Astrocyte (in vitro differentiated cells and primary cell): ENCODE results near the gene GREB1. TPM values are rescaled to one million over a fixed set of nuclear protein-coding genes. Genes with fewer than 3 reads are reported as not detected.

Experiments
- DNase-seq: peaks from one replicate; pipeline ENCODE4 v3.0.0-alpha.2; 2010; ENCODE audit warnings: low read depth
- FAIRE-seq: peaks from 2 replicates; lab custom pipeline; 2011; peaks lifted over from hg19 to GRCh38; lab: Jason Lieb, UNC
- H2AFZ ChIP-seq: 2 replicates; pipeline ENCODE4 v1.6.0; 2012; ENCODE audit warnings: low read depth, low read length, inconsistent platforms
- H3K27ac ChIP-seq: 2 replicates; pipeline ENCODE4 v1.5.1; 2011; ENCODE audit warnings: low read depth, low read length, inconsistent platforms
- H3K27me3 ChIP-seq: 2 replicates; pipeline ENCODE4 v1.6.0; 2011; ENCODE audit warnings: low read length, inconsistent platforms; ENCODE audit not compliant: insufficient read depth
- H3K36me3 ChIP-seq: 2 replicates; pipeline ENCODE4 v1.5.1; 2011; ENCODE audit warnings: low read length, inconsistent platforms; ENCODE audit not compliant: insufficient read depth
- H3K4me1 ChIP-seq: 2 replicates; pipeline ENCODE4 v1.5.1; 2011; ENCODE audit warnings: low read length, inconsistent platforms; ENCODE audit not compliant: insufficient read depth
- H3K4me2 ChIP-seq: 2 replicates; pipeline ENCODE4 v1.6.0; 2012; ENCODE audit warnings: low read length, inconsistent platforms
- H3K4me3 ChIP-seq: 2 replicates; pipeline ENCODE4 v1.5.1; 2011; ENCODE audit warnings: low read depth, mild to moderate bottlenecking, low read length, inconsistent platforms; ENCODE audit not compliant: insufficient read depth
- H3K79me2 ChIP-seq: 2 replicates; pipeline ENCODE4 v1.6.0; 2012; ENCODE audit warnings: mild to moderate bottlenecking, low read length, inconsistent platforms; ENCODE audit not compliant: insufficient read depth
- H3K9ac ChIP-seq: 2 replicates; pipeline ENCODE4 v1.6.0; 2012; ENCODE audit warnings: mild to moderate bottlenecking, low read length, inconsistent platforms
- H3K9me3 ChIP-seq: 2 replicates; pipeline ENCODE4 v1.5.1; 2012; ENCODE audit warnings: low read depth, mild to moderate bottlenecking, low read length, inconsistent platforms; ENCODE audit not compliant: insufficient read depth
- H4K20me1 ChIP-seq: 2 replicates; pipeline ENCODE4 v1.6.0; 2012; ENCODE audit warnings: low read length, inconsistent platforms; ENCODE audit not compliant: insufficient read depth
- H3K27ac Mint-ChIP-seq: one replicate; pipeline ENCODE4 v1.8.0; 2021; ENCODE audit warnings: mild to moderate bottlenecking, mixed read lengths; ENCODE audit not compliant: unreplicated experiment
- H3K27me3 Mint-ChIP-seq: one replicate; pipeline ENCODE4 v1.8.0; 2021; ENCODE audit warnings: low read depth, mixed read lengths; ENCODE audit not compliant: unreplicated experiment
- H3K36me3 Mint-ChIP-seq: one replicate; pipeline ENCODE4 v1.8.0; 2021; ENCODE audit warnings: low read depth, mixed read lengths; ENCODE audit not compliant: unreplicated experiment
- H3K4me1 Mint-ChIP-seq: one replicate; pipeline ENCODE4 v1.8.0; 2021; ENCODE audit warnings: low read depth, mixed read lengths; ENCODE audit not compliant: unreplicated experiment
- H3K4me3 Mint-ChIP-seq: one replicate; pipeline ENCODE4 v1.8.0; 2021; ENCODE audit warnings: mild to moderate bottlenecking, moderate library complexity, mixed read lengths; ENCODE audit not compliant: unreplicated experiment
- H3K9me3 Mint-ChIP-seq: one replicate; pipeline ENCODE4 v1.8.0; 2021; ENCODE audit warnings: mild to moderate bottlenecking, mixed read lengths; ENCODE audit not compliant: unreplicated experiment
- EZH2 ChIP-seq: IDR thresholded peaks from 2 replicates; pipeline ENCODE4 v1.6.1; 2012; ENCODE audit warnings: mild to moderate bottlenecking, low read length, inconsistent platforms; ENCODE audit not compliant: insufficient read depth
- total RNA-seq: library from RNA; stranded (reverse); gene quantifications from 2 replicates; pipeline ENCODE4 v1.2.1, GENCODE V29; 2021
- TF ChIP-seq, protein P1 (sequence below): IDR thresholded peaks from 2 replicates; pipeline ENCODE4 v1.5.1; 2011; ENCODE audit warnings: low read depth, mild to moderate bottlenecking, inconsistent platforms, low read length, moderate library complexity; ENCODE audit not compliant: insufficient read depth

Gene GREB1
- total RNA-seq, 1 donor from 2014 or later = 14.5 TPM

DNA sequence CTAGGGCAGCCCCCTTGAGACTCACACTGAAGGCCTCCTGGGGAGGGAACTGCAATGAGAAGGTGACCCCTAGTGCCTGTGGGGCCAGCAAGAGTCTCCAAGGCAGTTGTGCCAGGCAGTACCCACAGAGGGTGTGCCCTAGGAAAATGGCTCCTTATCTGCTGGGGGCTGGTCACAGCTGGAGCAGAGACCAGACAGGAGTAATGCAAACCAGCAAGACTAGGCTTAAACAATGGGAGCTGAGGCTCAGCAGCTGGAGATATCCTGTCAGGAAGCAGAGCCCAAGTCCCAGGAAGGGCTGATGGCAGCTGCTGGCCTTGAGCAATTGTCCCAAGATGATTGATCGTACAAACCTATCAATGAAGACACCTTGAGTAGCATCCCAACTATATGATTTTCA is 41.1 kb upstream of the GREB1 start:
- H3K27ac ChIP-seq = no peak overlapping the region
- H3K9me3 ChIP-seq = peaks cover 1% of the 10 kb centered on the region
- H3K79me2 ChIP-seq = no peaks in the 10 kb centered on the region
- no peaks in the 10 kb centered on the region for H3K27me3 Mint-ChIP-seq
- no peak for DNase-seq
- FAIRE-seq = no peak
- no peaks in the 10 kb centered on the region for H3K36me3 ChIP-seq
- TF ChIP-seq, protein P1, sequence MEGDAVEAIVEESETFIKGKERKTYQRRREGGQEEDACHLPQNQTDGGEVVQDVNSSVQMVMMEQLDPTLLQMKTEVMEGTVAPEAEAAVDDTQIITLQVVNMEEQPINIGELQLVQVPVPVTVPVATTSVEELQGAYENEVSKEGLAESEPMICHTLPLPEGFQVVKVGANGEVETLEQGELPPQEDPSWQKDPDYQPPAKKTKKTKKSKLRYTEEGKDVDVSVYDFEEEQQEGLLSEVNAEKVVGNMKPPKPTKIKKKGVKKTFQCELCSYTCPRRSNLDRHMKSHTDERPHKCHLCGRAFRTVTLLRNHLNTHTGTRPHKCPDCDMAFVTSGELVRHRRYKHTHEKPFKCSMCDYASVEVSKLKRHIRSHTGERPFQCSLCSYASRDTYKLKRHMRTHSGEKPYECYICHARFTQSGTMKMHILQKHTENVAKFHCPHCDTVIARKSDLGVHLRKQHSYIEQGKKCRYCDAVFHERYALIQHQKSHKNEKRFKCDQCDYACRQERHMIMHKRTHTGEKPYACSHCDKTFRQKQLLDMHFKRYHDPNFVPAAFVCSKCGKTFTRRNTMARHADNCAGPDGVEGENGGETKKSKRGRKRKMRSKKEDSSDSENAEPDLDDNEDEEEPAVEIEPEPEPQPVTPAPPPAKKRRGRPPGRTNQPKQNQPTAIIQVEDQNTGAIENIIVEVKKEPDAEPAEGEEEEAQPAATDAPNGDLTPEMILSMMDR = no peak
- no peak for TF ChIP-seq EZH2
- no peak overlapping the region for H3K4me2 ChIP-seq
- H3K4me1 ChIP-seq = peaks cover 5% of the 10 kb centered on the region
- H3K4me1 Mint-ChIP-seq = peaks cover 15% of the 10 kb centered on the region
- no peak overlapping the region for H2AFZ ChIP-seq
- H3K4me3 Mint-ChIP-seq = no peak overlapping the region
- H3K4me3 ChIP-seq = no peak overlapping the region
- H3K9ac ChIP-seq = no peak overlapping the region
- no peaks in the 10 kb centered on the region for H3K9me3 Mint-ChIP-seq
- H3K36me3 Mint-ChIP-seq = peaks cover 2% of the 10 kb centered on the region
- H3K27me3 ChIP-seq = peaks cover 23% of the 10 kb centered on the region
- H4K20me1 ChIP-seq = no peaks in the 10 kb centered on the region
- H3K27ac Mint-ChIP-seq = no peak overlapping the region

DNA sequence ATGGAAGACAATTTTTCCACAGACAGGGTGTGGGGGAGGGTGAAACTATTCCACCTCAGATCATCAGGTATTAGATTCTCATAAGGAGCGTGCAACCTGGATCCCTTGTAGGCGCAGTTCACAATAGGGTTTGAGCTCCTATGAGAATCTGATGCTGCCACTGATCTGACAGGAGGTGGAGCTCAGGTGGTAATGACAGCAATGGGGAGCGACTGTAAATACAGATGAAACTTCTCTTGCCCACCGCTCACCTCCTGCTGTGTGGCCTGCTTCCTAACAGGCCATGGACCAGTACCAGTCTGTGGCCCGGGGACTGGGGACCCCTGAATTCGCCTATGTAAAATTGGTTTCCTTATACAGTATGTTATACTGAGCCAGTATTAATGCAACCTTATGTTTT is 40.6 kb upstream of the GREB1 start:
- no peak overlapping the region for H3K27ac ChIP-seq
- no peaks in the 10 kb centered on the region for H3K79me2 ChIP-seq
- H3K4me1 ChIP-seq = peaks cover 5% of the 10 kb centered on the region
- H3K4me3 ChIP-seq = no peak overlapping the region
- no peaks in the 10 kb centered on the region for H3K9me3 ChIP-seq
- no peak for TF ChIP-seq EZH2
- TF ChIP-seq, protein P1 = no peak
- no peak overlapping the region for H3K9ac ChIP-seq
- H2AFZ ChIP-seq = no peak overlapping the region
- no peaks in the 10 kb centered on the region for H3K27me3 Mint-ChIP-seq
- H3K27ac Mint-ChIP-seq = no peak overlapping the region
- FAIRE-seq (no peak), DNase-seq (no peak)
- H3K36me3 Mint-ChIP-seq = peaks cover 2% of the 10 kb centered on the region
- H3K36me3 ChIP-seq = no peaks in the 10 kb centered on the region
- H3K4me3 Mint-ChIP-seq = no peak overlapping the region
- peaks cover 19% of the 10 kb centered on the region for H3K27me3 ChIP-seq
- H3K4me2 ChIP-seq = no peak overlapping the region
- H4K20me1 ChIP-seq = no peaks in the 10 kb centered on the region
- no peaks in the 10 kb centered on the region for H3K9me3 Mint-ChIP-seq
- peaks cover 18% of the 10 kb centered on the region for H3K4me1 Mint-ChIP-seq

DNA sequence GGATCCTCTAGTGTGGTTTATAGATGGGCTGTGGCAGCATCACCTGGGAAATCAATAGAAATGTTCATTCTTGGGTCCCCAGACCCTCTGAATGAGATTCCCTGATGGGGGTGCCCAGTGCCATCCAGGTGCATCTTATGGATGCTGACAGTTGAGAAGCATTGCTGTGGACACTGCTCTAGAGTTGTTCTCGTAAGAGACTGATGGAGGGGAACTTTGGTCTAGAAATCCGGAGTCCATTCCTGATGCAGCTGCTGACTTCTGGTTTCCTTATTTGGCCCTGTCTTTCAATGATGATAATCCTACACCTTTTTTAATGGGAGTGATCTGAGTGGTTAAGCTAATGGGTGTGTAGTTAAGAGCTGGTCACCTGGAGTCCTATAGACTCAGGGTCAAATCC is 39.5 kb upstream of the GREB1 start:
- H3K4me3 ChIP-seq = no peak overlapping the region
- no peak overlapping the region for H3K4me2 ChIP-seq
- H3K36me3 ChIP-seq = no peaks in the 10 kb centered on the region
- H3K27ac ChIP-seq = no peak overlapping the region
- no peaks in the 10 kb centered on the region for H3K9me3 ChIP-seq
- Mint-ChIP-seq H3K27ac (no peak overlapping the region), H3K9me3 (no peaks in the 10 kb centered on the region), H3K4me3 (no peak overlapping the region), H3K36me3 (peaks cover 2% of the 10 kb centered on the region), H3K27me3 (no peaks in the 10 kb centered on the region), H3K4me1 (peaks cover 28% of the 10 kb centered on the region)
- FAIRE-seq (no peak), DNase-seq (no peak)
- H3K9ac ChIP-seq = no peak overlapping the region
- H2AFZ ChIP-seq = no peak overlapping the region
- no peaks in the 10 kb centered on the region for H3K79me2 ChIP-seq
- peaks cover 24% of the 10 kb centered on the region for H3K27me3 ChIP-seq
- peaks cover 5% of the 10 kb centered on the region for H3K4me1 ChIP-seq
- H4K20me1 ChIP-seq = no peaks in the 10 kb centered on the region
- TF ChIP-seq, protein P1 = no peak
- TF ChIP-seq EZH2 = no peak
